ENCODE measurements around the gene NKIRAS2. TPM values are rescaled to one million over a fixed set of nuclear protein-coding genes. Genes with fewer than 3 reads are reported as not detected.

Gene NKIRAS2
- total and polyA plus RNA-seq, 2 of the 4 experiments (the other 2 are of a cell fraction), result 25.6 to 51.8 TPM

DNA sequence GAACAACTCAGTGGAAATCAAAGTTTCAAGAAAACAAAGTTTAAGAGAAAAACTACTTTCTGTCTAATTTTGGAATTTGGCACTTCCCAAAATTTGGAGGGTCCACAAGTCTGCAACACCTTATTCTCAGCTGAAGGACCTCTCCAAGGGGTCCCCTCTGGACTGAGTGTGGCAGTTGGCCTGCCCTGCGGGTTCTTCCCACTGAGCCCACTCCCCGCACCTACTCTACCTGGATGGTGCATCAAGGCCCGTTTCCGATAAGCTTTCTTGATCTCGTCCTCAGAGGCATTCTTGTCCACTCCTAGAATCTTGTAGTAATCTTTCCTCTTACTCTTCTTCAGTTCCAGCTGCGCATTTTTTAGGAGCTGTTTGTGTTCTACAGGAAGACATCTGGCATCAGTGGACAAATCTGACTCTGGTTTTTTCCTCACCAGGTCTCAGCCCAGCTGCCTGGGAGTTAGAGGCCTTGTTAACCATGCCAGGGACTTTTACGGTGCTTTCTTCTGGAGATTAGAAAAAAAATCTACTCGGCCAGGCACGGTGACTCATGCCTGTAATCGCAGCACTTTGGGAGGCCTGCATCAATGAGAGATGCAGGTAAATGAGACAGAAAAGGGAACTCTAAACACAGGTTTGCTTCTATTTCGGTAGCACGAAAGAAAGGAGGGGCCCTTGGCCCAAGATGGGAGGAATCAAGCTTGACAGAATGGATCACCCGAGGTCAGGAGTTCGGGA lies 37.7 kb upstream of the NKIRAS2 start:
- no peak overlapping the region for H3K27ac ChIP-seq (ENCODE audit: insufficient read depth, low read length)
- in situ Hi-C loops (cut with MboI; ENCODE audit: low sequenced_read_pairs), result no loop called here
- no peak overlapping the region for H2AK5ac ChIP-seq (ENCODE audit: low read depth, low read length)
- 0 out of 2 replicates have a peak, but pooled peaks cover 2% of the 10 kb centered on the region for H4K20me1 ChIP-seq (ENCODE audit: insufficient read depth, low read length)
- no peak overlapping the region for H4K5ac ChIP-seq (ENCODE audit: low read depth, low read length)
- no peak overlapping the region for H2BK15ac ChIP-seq (ENCODE audit: low read depth, low read length)
- no peak overlapping the region for H3K4me3 ChIP-seq (ENCODE audit: insufficient read depth, low read depth, low read length)
- H2AK9ac ChIP-seq (replicated peaks; ENCODE audit: low read depth, low read length, poor library complexity), result no peak overlapping the region
- H3K18ac ChIP-seq (ENCODE audit: low read depth, low read length), result no peak overlapping the region
- no peaks in the 10 kb centered on the region for H3K9me1 ChIP-seq (ENCODE audit: insufficient read depth, low read length)
- H3K23ac ChIP-seq (ENCODE audit: low read depth, low read length), result no peak overlapping the region
- H3K14ac ChIP-seq (replicated peaks; ENCODE audit: low read depth, low read length), result no peak overlapping the region
- no peak overlapping the region for H3K4me2 ChIP-seq (ENCODE audit: low read depth, low read length)
- H3K9me3 ChIP-seq (ENCODE audit: control insufficient read depth, insufficient read depth, low read length), result no peaks in the 10 kb centered on the region
- ATAC-seq (ENCODE audit: low read depth), result no peak
- dilution Hi-C loops (cut with HindIII; ENCODE audit: low sequenced_read_pairs, unreplicated experiment), result no loop called here
- DNase-seq, result peak; percentile 53
- H2BK5ac ChIP-seq (ENCODE audit: low read depth, low read length, poor library complexity, severe bottlenecking), result no peak overlapping the region
- ChIA-PET CTCF (no interaction called here), POLR2A (ENCODE audit: unreplicated experiment) (no interaction called here)
- H3K4me1 ChIP-seq (ENCODE audit: control insufficient read depth, insufficient read depth, low read length), result no peaks in the 10 kb centered on the region
- no peak overlapping the region for H2BK120ac ChIP-seq (ENCODE audit: low read depth, low read length)
- H3K36me3 ChIP-seq (ENCODE audit: control insufficient read depth, insufficient read depth, low read length), result peaks cover 55% of the 10 kb centered on the region
- H3K4ac ChIP-seq (ENCODE audit: low read depth, low read length), result no peak overlapping the region
- no peaks in the 10 kb centered on the region for H3K27me3 ChIP-seq (ENCODE audit: control insufficient read depth, insufficient read depth, low read length)
- H2BK20ac ChIP-seq (ENCODE audit: low read depth, low read length), result no peak overlapping the region
- H3K9ac ChIP-seq (ENCODE audit: low read depth, low read length), result no peak overlapping the region
- intact Hi-C loops (cut with micrococcal nuclease), result no loop called here
- H4K91ac ChIP-seq (ENCODE audit: insufficient read depth, low read depth, low read length), result no peak overlapping the region
- H4K8ac ChIP-seq (ENCODE audit: low read depth in 2 of 2, low read length in 2 of 2), result no peak overlapping the region
- no TSS peak for BruUV-seq (replicated peaks)
- H2AFZ ChIP-seq (replicated peaks; ENCODE audit: low read length, poor library complexity), result no peak overlapping the region
- WGBS, 2 experiments (ENCODE audit: extremely low coverage in 2 of 2, insufficient read length in 1 of 2), result 97% methylated on average over 6 of the region's 14 CpGs; no CpG with 5 or more reads in 1 of the 2 experiments
- H3K56ac ChIP-seq (ENCODE audit: extremely low read depth, insufficient read depth, low read length), result no peak overlapping the region
- peaks cover 5 to 27% of the 10 kb centered on the region in 2 experiments for H3K79me1 ChIP-seq (ENCODE audit: low read depth in 1 of 2, low read length in 2 of 2)
- no peak for TF ChIP-seq CHD1 (IDR thresholded peaks at IDR 0.05; ENCODE audit: low read depth, low read length)
- TF ChIP-seq, protein P1, sequence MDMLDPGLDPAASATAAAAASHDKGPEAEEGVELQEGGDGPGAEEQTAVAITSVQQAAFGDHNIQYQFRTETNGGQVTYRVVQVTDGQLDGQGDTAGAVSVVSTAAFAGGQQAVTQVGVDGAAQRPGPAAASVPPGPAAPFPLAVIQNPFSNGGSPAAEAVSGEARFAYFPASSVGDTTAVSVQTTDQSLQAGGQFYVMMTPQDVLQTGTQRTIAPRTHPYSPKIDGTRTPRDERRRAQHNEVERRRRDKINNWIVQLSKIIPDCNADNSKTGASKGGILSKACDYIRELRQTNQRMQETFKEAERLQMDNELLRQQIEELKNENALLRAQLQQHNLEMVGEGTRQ (IDR thresholded peaks at IDR 0.05; ENCODE audit: low read depth, low read length), result no peak
- TF ChIP-seq, protein P2, sequence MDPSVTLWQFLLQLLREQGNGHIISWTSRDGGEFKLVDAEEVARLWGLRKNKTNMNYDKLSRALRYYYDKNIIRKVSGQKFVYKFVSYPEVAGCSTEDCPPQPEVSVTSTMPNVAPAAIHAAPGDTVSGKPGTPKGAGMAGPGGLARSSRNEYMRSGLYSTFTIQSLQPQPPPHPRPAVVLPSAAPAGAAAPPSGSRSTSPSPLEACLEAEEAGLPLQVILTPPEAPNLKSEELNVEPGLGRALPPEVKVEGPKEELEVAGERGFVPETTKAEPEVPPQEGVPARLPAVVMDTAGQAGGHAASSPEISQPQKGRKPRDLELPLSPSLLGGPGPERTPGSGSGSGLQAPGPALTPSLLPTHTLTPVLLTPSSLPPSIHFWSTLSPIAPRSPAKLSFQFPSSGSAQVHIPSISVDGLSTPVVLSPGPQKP (IDR thresholded peaks at IDR 0.05; ENCODE audit: borderline replicate concordance, low read depth, low read length), result no peak
- no peak for TF ChIP-seq CEBPB (IDR thresholded peaks at IDR 0.05; ENCODE audit: low read depth, low read length)
- TF ChIP-seq SMC3 (IDR thresholded peaks at IDR 0.05; ENCODE audit: low read depth, low read length), result no peak
- TF ChIP-seq BHLHE40 (IDR thresholded peaks at IDR 0.05; ENCODE audit: low read depth, low read length), result no peak
- TF ChIP-seq MXI1 (IDR thresholded peaks at IDR 0.05; ENCODE audit: borderline replicate concordance, low read depth, low read length), result no peak
- TF ChIP-seq FOS (IDR thresholded peaks at IDR 0.05; ENCODE audit: low read depth, low read length), result no peak
- TF ChIP-seq RCOR1 (IDR thresholded peaks at IDR 0.05; ENCODE audit: insufficient replicate concordance, low read length), result no peak
- TF ChIP-seq, protein P3, sequence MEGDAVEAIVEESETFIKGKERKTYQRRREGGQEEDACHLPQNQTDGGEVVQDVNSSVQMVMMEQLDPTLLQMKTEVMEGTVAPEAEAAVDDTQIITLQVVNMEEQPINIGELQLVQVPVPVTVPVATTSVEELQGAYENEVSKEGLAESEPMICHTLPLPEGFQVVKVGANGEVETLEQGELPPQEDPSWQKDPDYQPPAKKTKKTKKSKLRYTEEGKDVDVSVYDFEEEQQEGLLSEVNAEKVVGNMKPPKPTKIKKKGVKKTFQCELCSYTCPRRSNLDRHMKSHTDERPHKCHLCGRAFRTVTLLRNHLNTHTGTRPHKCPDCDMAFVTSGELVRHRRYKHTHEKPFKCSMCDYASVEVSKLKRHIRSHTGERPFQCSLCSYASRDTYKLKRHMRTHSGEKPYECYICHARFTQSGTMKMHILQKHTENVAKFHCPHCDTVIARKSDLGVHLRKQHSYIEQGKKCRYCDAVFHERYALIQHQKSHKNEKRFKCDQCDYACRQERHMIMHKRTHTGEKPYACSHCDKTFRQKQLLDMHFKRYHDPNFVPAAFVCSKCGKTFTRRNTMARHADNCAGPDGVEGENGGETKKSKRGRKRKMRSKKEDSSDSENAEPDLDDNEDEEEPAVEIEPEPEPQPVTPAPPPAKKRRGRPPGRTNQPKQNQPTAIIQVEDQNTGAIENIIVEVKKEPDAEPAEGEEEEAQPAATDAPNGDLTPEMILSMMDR (conservative IDR thresholded peaks at IDR 0.05; ENCODE audit: low read depth, low read length), result no peak
- TF ChIP-seq RAD21 (IDR thresholded peaks at IDR 0.05; ENCODE audit: low read length), result no peak
- no peak for TF ChIP-seq MAZ (IDR thresholded peaks at IDR 0.05; ENCODE audit: borderline replicate concordance, low read depth, low read length)
- TF ChIP-seq POLR2A (IDR thresholded peaks at IDR 0.05; ENCODE audit: low read depth, low read length), result no peak
- TF ChIP-seq NFE2L2 (IDR thresholded peaks at IDR 0.05; ENCODE audit: low read depth, low read length), result no peak
- TF ChIP-seq RFX5 (IDR thresholded peaks at IDR 0.05; ENCODE audit: low read depth, low read length), result no peak
- TF ChIP-seq MAFK (IDR thresholded peaks at IDR 0.05; ENCODE audit: low read depth, low read length), result no peak
